B cell (primary cell): Measurements from ENCODE around the gene CENPF. TPM values are rescaled to one million over a fixed set of nuclear protein-coding genes. Genes with fewer than 3 reads are reported as not detected.

ENCODE experiments used
- ATAC-seq: fragments of 200-7000 bp; cut with Tn5 transposase; one replicate; pipeline ENCODE4 v1.10.0; 2021; ENCODE audit warnings: low read depth, mild to moderate bottlenecking, moderate number of reproducible peaks, moderate library complexity
- CTCF ChIA-PET: fragments of 350-600 bp; sonication (Branson Sonifier 250); formaldehyde crosslinking; loops from one replicate; lab custom pipeline; 2021; ENCODE audit warnings: antibody characterized with exemption, inconsistent platforms; lab: Charles Lee
- POLR2A ChIA-PET: fragments of 350-600 bp; sonication (Branson Sonifier 250); formaldehyde crosslinking; loops from one replicate; lab custom pipeline; 2021; ENCODE audit warnings: antibody characterized with exemption; lab: Charles Lee
- DNase-seq: peaks from one replicate; pipeline ENCODE4 v3.0.0; 2013
- H2AFZ ChIP-seq: 2 replicates; pipeline ENCODE4 v1.6.1; 2012; ENCODE audit warnings: mild to moderate bottlenecking, low read depth, low read length; ENCODE audit not compliant: insufficient read depth, poor library complexity, severe bottlenecking
- H3K27ac ChIP-seq, 2 donors: 1 replicate in 1 of 2; 2 replicates in 1 of 2; pipeline ENCODE4 v1.5.1; 2012 to 2013; ENCODE audit warnings: low read length in 2 of 2, mild to moderate bottlenecking in 2 of 2, moderate library complexity in 1 of 2
- H3K27me3 ChIP-seq, 4 experiments: fragments of 200-600 bp in 1 of 4; sonication (generic) in 1 of 4; replicated peaks in 1 of 4; 1 replicate in 2 of 4; 2 replicates in 2 of 4; pipeline versions ENCODE4 v1.6.1 to v1.7.0; 2013 to 2016; ENCODE audit warnings: low read length in 3 of 4, mild to moderate bottlenecking in 2 of 4, mixed read lengths in 1 of 4, moderate library complexity in 1 of 4; ENCODE audit not compliant: insufficient read depth in 4 of 4, control insufficient read depth in 3 of 4; ENCODE audit errors: control extremely low read depth in 1 of 4
- H3K36me3 ChIP-seq, 2 experiments: replicated peaks in 1 of 2; 1 replicate in 1 of 2; 2 replicates in 1 of 2; pipeline versions ENCODE4 v1.6.1 to v1.7.1; 2013; ENCODE audit warnings: low read length in 1 of 2; ENCODE audit not compliant: insufficient read depth in 2 of 2, control insufficient read depth in 1 of 2; ENCODE audit errors: control extremely low read depth in 1 of 2, extremely low read depth in 1 of 2
- H3K4me1 ChIP-seq, 2 donors: fragments of 200-600 bp in 1 of 2; sonication (generic) in 1 of 2; 1 replicate in 1 of 2; 2 replicates in 1 of 2; pipeline versions ENCODE4 v1.5.1 to v1.6.1; 2013 to 2017; ENCODE audit warnings: low read length in 2 of 2; ENCODE audit not compliant: control insufficient read depth in 2 of 2, insufficient read depth in 2 of 2
- H3K4me2 ChIP-seq: replicated peaks from 2 replicates; pipeline ENCODE3; 2012; ENCODE audit warnings: mild to moderate bottlenecking, low read depth, low read length; ENCODE audit not compliant: poor library complexity, severe bottlenecking
- H3K4me3 ChIP-seq, 5 experiments: fragments of 200-600 bp in 1 of 5; sonication (generic) in 1 of 5; 1 replicate in 3 of 5; 2 replicates in 2 of 5; pipeline versions ENCODE4 v1.5.1 to v1.7.0; 2011 to 2016; ENCODE audit warnings: low read length in 4 of 5, mild to moderate bottlenecking in 4 of 5, low read depth in 2 of 5, control low read depth in 1 of 5, moderate library complexity in 1 of 5; ENCODE audit not compliant: insufficient read depth in 1 of 5; ENCODE audit errors: control extremely low read depth in 1 of 5, extremely low read depth in 1 of 5
- H3K79me2 ChIP-seq: fragments of 200-600 bp; sonication (generic); one replicate; pipeline ENCODE4 v1.6.0; 2016; ENCODE audit warnings: low read length; ENCODE audit not compliant: control insufficient read depth, insufficient read depth
- H3K9ac ChIP-seq: fragments of 200-600 bp; sonication (generic); 2 replicates; pipeline ENCODE4 v1.6.1; 2017; ENCODE audit warnings: mild to moderate bottlenecking, low read length, moderate library complexity
- H3K9me3 ChIP-seq, 3 donors: one replicate each; pipeline versions ENCODE4 v1.6.1 to v1.7.1; 2013; ENCODE audit warnings: low read length in 2 of 3; ENCODE audit not compliant: control insufficient read depth in 2 of 3, insufficient read depth in 1 of 3; ENCODE audit errors: control extremely low read depth in 1 of 3
- H4K20me1 ChIP-seq: 2 replicates; pipeline ENCODE4 v1.6.0; 2012; ENCODE audit warnings: mild to moderate bottlenecking, low read length; ENCODE audit not compliant: insufficient read depth, control insufficient read depth, poor library complexity, severe bottlenecking
- H3K27ac Mint-ChIP-seq: one replicate; pipeline ENCODE4 v1.8.0; 2021; ENCODE audit warnings: mixed read lengths
- H3K27me3 Mint-ChIP-seq: one replicate; pipeline ENCODE4 v1.8.0; 2021; ENCODE audit warnings: mixed read lengths
- H3K4me1 Mint-ChIP-seq: one replicate; pipeline ENCODE4 v1.8.0; 2021; ENCODE audit warnings: mixed read lengths
- H3K4me3 Mint-ChIP-seq: one replicate; pipeline ENCODE4 v1.8.0; 2021; ENCODE audit warnings: mixed read lengths
- H3K9me3 Mint-ChIP-seq: one replicate; pipeline ENCODE4 v1.8.0; 2022; ENCODE audit warnings: mixed read lengths; ENCODE audit not compliant: insufficient read depth
- CTCF ChIP-seq: fragments of 200-600 bp; IDR thresholded peaks from one replicate; pipeline ENCODE4 v1.8.0; 2022; ENCODE audit warnings: antibody characterized with exemption, mild to moderate bottlenecking
- EZH2 ChIP-seq: IDR thresholded peaks from 2 replicates; pipeline ENCODE4 v1.6.1; 2012; ENCODE audit warnings: borderline replicate concordance, low read depth, mild to moderate bottlenecking, moderate library complexity, low read length; ENCODE audit not compliant: insufficient read depth, poor library complexity, severe bottlenecking
- WGBS: methylation state at CpG from one replicate; pipeline ENCODE4 v1.1.5; 2013; ENCODE audit warnings: missing lambda C conversion rate; ENCODE audit not compliant: insufficient coverage; 5-methylcytosine and 5-hydroxymethylcytosine counted together
- intact Hi-C: fragments of 100-400 bp; cut with micrococcal nuclease; formaldehyde crosslinking; loops from one replicate; pipeline ENCODE4 v1.10.0; 2022
- polyA plus RNA-seq: library from polyadenylated mRNA; depleted of rRNA; stranded (reverse); fragments of >200 nt; gene quantifications from 2 replicates; pipeline ENCODE4 v1.2.3, GENCODE V29; 2012
- total RNA-seq, 2 donors: library from RNA; stranded (reverse); fragments of 120-200 nt in 1 of 2; gene quantifications; 1 replicate in 1 of 2; 2 replicates in 1 of 2; pipeline versions ENCODE4 v1.2.3 to v1.2.4, GENCODE V29; 2013 to 2022

CENPF gene
- total and polyA plus RNA-seq, 2 donors (not counting 1 experiment from before 2014, with no cell fraction given): 0.12 to 3.0 TPM

- Histone ChIP-seq H3K27ac (no peak overlapping the region), H3K4me3 (no peak overlapping the region), H3K4me1 (no peaks in the 10 kb centered on the region), H3K4me2 (no peak overlapping the region), H3K9me3 (no peaks in the 10 kb centered on the region), H3K9ac (no peak overlapping the region), H3K36me3 (peaks cover 0 to 2% of the 10 kb centered on the region in 2 experiments), H2AFZ (peak overlapping the region; percentile 22), H3K79me2 (no peaks in the 10 kb centered on the region), H3K27me3 (no peaks in the 10 kb centered on the region), H4K20me1 (no peaks in the 10 kb centered on the region)
- no peak for ATAC-seq
- intact Hi-C loops: loop anchor here (2.0 kb wide), 2 partner anchors 377 to 423 kb away; no protein-coding TSS in a partner anchor
- H3K4me1 Mint-ChIP-seq: no peaks in the 10 kb centered on the region
- TF ChIP-seq CTCF (peak; percentile 73), EZH2 (no peak)
- DNase-seq: peak; percentile 36
- no peaks in the 10 kb centered on the region for H3K27me3 Mint-ChIP-seq
- no peaks in the 10 kb centered on the region for H3K9me3 Mint-ChIP-seq
- no peak overlapping the region for H3K27ac Mint-ChIP-seq
- ChIA-PET CTCF (interaction anchor here (0.7 to 9.2 kb wide), 8 partner anchors 10 to 423 kb away, joined by 3 to 88 read pairs (median 14); no protein-coding TSS in a partner anchor), POLR2A (no interaction called here)
- WGBS: no CpG with 5 or more reads among the region's 6 CpGs
- no peak overlapping the region for H3K4me3 Mint-ChIP-seq
Observed at GRCh38 chr1:214637722-214638458, 34.9 kb downstream of the CENPF start.

GRCh38 chr1:214638459-214638807 lies 35.4 kb downstream of the CENPF start:
- H2AFZ ChIP-seq: no peak overlapping the region
- ChIA-PET CTCF (interaction anchor here (1.0 to 9.2 kb wide), 7 partner anchors 9 to 424 kb away, joined by 3 to 88 read pairs (median 15); no protein-coding TSS in a partner anchor), POLR2A (no interaction called here)
- no peaks in the 10 kb centered on the region for H3K4me1 ChIP-seq
- no peaks in the 10 kb centered on the region for H3K79me2 ChIP-seq
- no peak overlapping the region for H3K4me3 ChIP-seq
- Mint-ChIP-seq H3K9me3 (no peaks in the 10 kb centered on the region), H3K4me3 (no peak overlapping the region), H3K27ac (no peak overlapping the region), H3K27me3 (no peaks in the 10 kb centered on the region), H3K4me1 (no peaks in the 10 kb centered on the region)
- H3K27ac ChIP-seq: no peak overlapping the region
- DNase-seq: no peak
- intact Hi-C loops: no loop called here
- H4K20me1 ChIP-seq: no peaks in the 10 kb centered on the region
- no peaks in the 10 kb centered on the region for H3K27me3 ChIP-seq
- ATAC-seq: no peak
- no peak overlapping the region for H3K9ac ChIP-seq
- peaks cover 0 to 2% of the 10 kb centered on the region in 2 experiments for H3K36me3 ChIP-seq
- H3K9me3 ChIP-seq: no peaks in the 10 kb centered on the region
- WGBS: no CpG with 5 or more reads among the region's 6 CpGs
- no peak overlapping the region for H3K4me2 ChIP-seq
- no peak for TF ChIP-seq EZH2
- no peak for TF ChIP-seq CTCF
